Measurements from ENCODE around the gene SRMS.

GRCh38 chr20:63587256-63587655, 39.7 kb upstream of the SRMS start:
- TF ChIP-seq, protein P1, sequence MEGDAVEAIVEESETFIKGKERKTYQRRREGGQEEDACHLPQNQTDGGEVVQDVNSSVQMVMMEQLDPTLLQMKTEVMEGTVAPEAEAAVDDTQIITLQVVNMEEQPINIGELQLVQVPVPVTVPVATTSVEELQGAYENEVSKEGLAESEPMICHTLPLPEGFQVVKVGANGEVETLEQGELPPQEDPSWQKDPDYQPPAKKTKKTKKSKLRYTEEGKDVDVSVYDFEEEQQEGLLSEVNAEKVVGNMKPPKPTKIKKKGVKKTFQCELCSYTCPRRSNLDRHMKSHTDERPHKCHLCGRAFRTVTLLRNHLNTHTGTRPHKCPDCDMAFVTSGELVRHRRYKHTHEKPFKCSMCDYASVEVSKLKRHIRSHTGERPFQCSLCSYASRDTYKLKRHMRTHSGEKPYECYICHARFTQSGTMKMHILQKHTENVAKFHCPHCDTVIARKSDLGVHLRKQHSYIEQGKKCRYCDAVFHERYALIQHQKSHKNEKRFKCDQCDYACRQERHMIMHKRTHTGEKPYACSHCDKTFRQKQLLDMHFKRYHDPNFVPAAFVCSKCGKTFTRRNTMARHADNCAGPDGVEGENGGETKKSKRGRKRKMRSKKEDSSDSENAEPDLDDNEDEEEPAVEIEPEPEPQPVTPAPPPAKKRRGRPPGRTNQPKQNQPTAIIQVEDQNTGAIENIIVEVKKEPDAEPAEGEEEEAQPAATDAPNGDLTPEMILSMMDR (IDR thresholded peaks at IDR 0.05) = no peak
- TF ChIP-seq EZH2 (IDR thresholded peaks at IDR 0.05) = no peak
- no peak for TF ChIP-seq EZH2phosphoT487 (IDR thresholded peaks at IDR 0.05)

Data from neural progenitor cell (in vitro differentiated cells).